ENCODE data around the gene DALRD3. TPM values are rescaled to one million over a fixed set of nuclear protein-coding genes. Genes with fewer than 3 reads are reported as not detected.

DALRD3 gene
- total RNA-seq, 1 donor from 2014 or later: 64.5 TPM

DNA sequence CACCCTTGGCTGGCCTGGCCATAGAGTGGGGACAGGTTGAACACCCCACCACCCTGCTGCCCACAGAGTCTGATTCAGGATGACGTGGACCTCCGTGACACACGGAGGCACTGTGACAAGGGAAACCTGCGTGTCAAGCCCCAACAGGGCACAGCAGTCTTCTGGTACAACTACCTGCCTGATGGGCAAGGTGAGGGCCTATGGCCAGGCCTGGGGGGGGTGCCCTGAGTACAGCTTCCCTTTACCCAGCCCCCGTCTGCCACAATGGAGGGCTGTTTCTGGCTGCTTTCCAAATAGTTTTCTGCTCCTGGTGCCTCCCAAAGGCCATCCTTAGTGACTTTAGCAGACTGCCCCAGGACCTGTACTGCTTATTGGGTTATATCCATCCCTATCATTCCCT, 12.4 kb downstream of the DALRD3 start:
- no peak for DNase-seq (ENCODE audit: low read depth)

DNA sequence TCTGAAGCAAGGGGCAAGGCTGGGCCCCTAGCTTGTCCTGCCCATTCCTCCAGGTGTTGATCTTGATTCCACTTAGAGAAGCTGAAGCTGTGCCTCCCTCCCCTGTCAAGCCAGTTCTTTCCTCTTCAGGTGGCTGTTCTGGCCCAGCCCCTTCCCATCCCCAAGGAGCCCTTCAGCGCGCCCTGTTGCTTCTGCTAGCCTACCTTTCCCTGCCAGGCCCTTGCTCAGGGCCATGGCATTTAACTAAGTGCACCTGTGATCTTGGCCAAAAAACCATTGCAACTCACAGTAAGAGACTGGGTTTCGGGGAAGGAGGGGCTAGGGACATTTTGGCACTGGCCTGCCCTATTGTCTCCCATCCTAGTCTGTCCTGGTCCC, 13.1 kb downstream of the DALRD3 start:
- no peak for DNase-seq (ENCODE audit: low read depth)

DNA sequence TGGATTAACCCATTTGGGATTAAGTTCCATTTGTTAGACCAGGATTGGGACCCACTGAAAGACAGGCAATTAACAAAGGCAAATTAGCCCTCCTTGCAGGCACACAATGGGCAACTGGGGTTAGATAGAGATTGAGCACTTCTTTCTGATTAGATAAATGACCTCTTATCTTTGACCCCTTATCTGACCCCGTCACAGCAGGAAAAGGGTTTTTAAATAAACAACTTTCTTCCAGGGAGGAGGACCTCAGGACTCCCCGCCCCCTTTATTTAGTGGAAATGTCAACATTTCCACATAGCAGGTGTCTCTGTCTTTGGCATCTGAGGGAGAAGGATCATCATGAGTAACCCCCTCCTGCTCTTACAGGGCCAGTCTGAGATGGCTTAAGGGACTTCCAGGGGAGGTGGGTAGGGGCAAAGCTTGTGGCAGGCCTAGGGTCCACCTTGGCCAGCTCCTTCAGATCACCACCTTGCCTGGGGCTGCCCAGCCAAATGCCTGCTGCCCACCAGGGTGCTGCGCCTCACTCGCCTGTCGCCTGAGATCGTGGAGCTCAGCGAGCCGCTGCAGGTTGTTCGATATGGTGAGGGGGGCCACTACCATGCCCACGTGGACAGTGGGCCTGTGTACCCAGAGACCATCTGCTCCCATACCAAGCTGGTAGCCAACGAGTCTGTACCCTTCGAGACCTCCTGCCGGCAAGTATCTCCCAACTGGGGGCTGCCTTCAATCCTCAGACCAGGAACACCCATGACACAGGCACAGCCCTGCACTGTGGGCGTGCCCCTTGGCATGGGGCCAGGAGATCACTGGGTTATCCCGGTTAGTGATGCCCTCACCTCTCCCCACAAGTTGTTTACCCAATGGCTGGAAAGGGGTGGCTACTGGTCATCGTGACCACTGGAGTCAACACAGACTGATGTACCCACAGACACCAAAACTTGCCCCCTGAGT, 13.8 kb downstream of the DALRD3 start:
- DNase-seq (ENCODE audit: low read depth): no peak

DNA sequence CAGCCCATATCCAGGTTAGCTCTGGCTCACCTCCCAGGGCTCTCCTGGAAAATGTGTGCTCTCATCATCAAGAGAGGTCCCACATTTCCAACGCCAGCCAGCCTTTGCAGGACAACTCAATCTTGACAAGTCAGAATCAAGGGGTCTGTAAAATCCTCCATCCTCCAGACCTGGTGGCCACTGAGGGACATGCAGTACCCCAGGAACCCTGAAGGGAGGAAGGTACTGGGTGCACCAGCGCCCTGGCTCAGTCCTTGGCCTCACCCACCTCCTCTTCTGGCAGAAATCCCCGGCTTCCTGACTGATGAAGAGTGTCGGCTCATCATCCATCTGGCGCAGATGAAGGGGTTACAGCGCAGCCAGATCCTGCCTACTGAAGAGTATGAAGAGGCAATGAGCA, 17.2 kb downstream of the DALRD3 start:
- no peak for DNase-seq (ENCODE audit: low read depth)

DNA sequence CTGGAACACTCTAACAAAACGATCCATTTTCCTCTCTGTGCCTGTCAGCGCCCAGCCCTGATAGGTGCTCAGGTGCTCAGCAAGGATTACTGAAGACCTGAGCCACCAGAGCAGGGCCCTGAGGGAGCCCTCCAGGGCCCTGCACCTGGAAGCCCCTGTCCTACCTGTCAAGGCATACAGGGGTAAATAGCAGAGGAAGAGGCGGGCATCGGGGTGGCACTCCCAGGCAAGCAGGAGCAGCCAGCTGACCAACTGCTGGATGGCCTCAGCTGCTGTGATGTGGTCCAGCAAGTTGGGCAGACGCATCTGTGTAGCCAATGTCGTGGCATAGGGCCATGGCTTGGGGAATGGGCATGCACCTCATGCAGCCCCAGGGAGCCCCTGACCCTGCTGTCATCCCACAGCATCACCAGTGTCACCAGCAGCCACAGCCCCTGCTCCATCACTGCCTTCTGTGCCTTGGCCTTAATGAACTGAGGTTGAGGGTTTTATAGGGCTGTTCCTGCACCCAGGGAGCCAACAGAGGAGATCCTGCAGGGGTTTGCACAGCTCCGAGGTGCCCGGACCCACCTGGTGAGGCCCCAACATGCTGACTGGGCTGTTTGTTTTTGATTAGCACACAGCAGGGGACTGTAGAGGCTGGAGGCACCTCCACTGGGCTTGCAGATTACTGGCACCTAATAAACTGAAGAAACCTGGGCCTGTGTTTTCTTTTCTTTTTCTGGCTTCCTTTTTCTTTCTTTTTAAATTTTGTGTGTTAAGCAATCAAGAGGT, 19.1 kb downstream of the DALRD3 start:
- no peak for DNase-seq (ENCODE audit: low read depth)

DNA sequence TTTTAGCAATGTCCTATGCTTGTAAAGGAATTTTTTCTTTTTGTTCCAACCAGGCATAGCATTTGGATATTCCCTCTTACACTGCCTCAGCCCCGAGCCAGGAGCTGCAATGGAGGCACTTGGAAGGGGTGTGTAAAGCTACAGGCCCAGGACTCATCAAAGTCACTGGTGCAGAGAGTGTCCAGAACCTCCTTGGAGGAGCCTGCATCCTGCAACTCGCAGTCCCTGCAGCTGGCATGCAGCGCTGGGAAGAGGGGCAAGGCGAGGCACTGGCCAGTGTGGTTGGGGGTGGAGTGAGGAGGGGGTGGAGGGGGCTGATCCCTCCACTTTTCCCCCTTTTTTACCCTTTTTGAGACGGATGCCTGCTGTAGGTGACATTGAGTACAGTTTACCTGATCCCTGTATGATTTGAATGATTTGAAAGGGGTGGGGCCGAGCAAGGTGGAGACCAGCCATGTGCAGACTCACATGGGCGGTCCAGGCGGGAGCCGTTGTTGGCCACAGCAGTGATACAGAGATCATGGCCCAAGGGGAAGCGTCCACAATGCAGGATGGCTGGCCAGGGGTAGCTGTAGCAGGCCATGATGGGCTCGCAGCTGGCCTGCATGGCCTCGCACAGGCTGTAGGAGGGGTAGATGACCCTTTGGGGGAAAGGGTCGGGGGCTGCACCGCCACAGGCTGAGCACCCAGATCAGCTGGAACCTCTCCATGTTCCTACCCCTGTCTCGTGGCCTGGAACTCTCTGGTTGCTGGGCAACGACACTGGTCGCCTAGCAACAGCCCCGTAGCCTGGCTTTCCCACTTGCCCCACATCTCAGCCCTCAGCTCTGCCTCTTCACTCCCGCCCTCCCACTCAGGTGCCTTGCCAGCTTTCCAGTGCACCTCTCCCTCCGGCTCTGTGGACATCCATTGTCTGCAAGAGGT, 20.4 kb downstream of the DALRD3 start:
- no peak for DNase-seq (ENCODE audit: low read depth)

DNA sequence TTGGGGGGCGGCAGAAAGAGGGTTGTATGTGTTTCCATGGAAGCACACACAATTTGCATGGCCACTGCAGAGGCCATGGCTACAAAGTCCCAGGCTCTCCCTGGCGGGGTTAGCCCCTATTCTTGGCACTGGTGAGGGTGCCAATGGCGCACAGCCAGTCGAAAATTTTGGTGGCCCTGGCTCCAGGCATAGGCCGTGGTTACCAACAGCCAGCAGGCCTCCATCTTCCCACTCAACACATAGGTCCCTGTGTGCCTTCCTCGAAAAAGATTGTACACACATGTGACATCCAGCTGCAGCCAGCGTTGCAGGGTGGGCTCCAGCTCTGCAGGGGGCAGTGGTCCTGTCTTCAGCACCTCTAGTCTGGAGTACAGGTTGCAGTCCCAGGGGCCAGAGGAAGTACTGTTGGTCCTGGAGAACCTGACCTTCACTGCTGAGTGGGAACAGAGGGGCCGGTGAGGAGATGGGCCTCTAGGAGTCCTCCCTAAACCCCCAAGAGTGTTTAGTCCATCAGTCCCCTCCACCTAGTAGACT, 21.2 kb downstream of the DALRD3 start:
- DNase-seq (ENCODE audit: low read depth): no peak

DNA sequence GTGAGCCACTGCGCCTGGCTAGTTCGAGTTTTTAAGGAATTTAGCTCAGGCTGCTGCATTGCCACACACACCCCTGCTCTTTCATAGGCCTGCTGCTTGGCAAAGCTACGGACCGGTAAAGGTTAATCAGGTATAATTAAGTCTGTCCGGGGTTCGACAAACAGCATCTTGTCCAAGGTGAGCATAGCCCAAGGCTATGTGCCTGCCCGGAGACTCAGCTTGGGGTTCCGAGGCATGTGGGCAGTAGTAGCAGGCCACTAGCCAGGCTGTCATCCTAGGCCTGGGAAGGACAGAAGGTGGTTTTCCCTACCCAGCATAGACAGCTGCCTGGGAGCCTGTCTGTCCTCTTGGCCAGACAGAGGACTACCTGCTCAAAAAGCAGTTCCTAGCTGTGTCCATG, 21.7 kb downstream of the DALRD3 start:
- no peak for DNase-seq (ENCODE audit: low read depth)

DNA sequence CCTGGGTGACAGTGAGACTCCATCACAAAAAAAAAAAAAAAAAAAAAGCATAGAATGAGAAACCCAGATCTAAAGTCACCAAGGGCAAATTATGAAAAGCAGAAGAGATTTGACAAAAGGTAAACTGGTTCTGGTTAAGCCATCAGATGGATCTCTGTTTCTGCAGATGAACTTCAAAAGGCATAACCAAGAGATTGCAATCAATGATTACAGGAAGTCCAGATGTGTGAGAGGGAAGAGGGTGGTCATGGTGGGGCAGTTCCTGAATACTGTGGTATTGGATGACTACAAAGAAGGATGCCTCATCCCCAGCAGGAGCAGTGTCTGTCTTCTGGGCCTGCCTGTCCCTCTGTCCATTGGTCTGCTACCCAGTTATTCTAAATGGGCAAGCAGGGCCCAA, 24.5 kb downstream of the DALRD3 start:
- DNase-seq (ENCODE audit: low read depth): no peak

DNA sequence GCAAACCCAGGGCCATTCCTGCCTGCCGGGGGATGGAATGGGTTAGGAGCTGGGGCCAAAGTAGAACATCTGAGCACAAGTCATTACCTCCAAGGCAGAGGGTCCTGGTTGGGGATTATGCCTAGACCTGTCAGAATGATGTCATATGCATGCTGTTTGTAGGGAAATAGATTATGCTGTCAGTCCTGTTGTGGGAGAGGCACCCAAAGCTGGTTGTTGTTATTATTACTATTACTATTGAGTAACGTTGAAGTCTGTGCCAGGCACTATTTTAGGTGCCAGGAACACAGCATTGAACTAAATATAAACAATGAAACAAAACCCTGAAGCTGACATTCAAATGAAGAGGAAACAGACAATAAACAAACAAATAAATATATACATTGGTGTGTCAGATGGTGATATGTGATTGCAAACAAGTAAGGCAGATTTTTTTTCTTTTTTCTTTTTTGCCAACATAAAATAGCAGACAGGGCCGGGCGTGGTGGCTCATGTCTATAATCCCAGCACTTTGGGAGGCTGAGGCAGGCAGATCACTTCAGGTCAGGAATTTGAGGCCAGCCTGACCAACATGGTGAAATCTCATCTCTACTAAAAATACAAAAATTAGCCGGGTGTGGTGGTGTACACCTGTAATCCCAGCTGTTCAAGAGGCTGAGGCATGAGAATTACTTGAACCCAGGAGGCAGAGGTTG, 26.4 kb downstream of the DALRD3 start:
- no peak for DNase-seq (ENCODE audit: low read depth)

DNA sequence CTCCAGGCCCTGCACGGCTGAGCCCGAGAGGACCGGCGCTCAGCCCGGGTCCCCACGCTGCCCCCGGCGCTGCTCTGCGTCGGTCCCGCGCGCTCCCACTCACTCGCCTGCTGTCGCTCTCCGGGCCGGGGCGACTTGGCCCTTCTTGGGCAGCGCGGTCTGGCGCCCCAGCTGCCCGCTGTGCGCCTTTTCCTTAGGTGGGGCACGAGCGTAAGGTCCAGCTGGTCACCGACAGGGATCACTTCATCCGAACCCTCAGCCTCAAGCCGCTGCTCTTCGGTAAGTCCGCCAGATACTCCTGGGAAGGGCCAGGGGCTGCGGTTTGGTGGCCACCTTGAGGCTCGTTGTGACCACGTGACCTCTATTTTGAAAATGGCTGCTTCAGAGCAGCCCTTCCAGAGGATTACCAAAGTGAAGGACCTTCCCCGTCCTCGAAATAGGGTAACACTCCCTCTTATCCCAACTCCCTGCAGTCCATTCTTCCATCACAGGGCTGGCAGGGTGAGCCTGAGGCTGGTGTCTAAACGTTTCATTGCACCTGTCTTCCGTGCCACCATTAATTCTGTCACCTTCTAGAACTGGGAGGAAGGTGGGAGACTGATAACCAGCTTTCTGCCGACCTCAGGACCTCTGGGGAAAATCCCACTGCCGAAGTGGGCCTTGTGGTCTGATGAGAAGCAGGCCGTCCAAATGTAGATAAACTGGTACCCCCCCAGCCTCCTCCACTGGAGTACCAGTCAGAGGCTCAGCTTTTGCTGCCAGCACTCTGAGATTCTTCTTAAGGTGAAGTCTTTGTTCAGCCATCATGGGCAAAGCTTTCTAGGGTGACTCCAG, 27.5 kb downstream of the DALRD3 start:
- DNase-seq (ENCODE audit: low read depth): no peak

DNA sequence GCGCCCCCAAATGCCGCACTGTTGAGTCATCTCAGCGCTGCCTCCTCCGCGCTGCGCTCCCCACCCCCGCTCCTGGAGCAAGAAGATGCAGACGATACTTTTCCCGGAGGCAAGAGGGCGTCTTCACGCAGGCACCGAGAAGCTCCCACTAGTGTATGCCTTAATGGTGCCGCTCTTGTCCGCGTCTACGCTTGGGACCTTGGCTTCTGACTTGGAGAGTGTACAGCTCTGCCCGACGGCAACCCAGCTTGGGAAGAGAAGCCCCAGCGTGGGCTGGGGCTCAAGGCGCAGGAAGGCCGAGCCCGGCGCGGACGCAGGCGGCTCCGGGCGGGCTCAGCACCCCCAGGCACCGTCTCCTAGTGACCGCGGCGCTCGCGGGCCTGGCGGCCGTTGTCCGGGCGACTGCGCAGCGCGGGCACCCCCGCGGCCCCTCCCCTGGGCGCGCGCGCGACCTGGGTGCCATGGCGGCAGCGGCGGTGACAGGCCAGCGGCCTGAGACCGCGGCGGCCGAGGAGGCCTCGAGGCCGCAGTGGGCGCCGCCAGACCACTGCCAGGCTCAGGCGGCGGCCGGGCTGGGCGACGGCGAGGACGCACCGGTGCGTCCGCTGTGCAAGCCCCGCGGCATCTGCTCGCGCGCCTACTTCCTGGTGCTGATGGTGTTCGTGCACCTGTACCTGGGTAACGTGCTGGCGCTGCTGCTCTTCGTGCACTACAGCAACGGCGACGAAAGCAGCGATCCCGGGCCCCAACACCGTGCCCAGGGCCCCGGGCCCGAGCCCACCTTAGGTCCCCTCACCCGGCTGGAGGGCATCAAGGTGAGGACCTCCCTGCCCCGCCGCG, 28.4 kb downstream of the DALRD3 start, which contains the start of gene P4HTM:
P4HTM (plus strand) TSS at position 446 of the 840 bp plus-strand sequence; CDS start at position 462, 16 bp downstream.
- peak; percentile 76 for DNase-seq (ENCODE audit: low read depth)

DNA sequence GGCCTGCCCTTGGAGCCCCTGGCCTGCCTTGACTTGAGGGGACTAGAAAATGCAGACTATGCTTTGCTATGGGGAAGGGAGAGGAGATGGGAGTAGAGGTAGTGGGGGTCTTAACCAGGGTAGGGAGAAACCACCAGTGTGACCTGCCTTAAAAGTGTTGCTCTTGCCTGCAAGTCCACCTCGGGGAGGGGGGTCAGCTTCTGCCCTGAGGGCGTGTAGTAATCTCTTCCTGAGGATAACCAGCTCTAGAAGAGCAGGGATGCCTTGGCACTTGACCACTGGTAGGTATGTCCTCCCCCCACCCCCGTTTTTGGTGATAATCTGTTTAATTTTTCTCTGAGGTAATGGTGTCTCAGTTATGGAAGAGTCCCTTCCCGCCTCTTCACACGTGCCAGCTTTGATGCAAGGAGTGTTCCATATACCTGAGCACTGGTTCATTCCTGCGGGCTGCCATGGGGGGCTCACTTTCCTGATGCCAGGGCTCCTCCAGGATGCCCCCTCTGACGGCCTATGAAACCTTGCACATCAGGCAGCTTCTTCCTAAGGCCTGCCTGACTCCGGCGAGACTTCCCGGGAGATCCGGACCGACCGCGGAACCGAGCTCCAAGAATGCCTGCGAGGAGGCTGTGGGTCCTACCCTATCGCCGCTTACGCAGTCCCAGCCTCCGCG, 29.1 kb downstream of the DALRD3 start:
- DNase-seq (ENCODE audit: low read depth): no peak

DNA sequence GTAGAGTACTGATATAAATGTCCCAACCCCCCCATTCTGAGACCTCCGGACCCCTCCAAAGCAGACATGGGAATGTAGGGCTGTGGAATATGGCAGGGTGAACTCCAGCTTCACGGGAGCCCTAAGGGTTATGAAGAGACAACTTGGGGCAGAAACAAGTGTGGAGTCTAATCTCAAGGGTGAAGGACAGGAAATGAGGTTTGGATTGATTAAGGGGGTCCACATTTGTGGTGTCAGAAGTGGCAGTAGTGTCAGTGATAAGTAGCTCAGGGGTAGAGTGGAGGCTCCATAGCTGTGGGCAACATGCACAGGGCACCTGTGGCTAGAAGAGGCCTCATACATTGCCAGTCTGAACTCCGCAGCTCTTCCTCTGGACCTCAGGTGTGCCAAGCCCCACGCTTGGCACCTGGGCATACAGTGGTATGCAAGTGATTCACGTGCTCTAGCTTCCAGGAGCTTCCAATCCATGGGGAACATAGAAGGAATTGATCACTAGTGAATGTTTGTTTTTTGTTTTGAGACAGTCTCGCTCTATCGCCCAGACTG, 32.5 kb downstream of the DALRD3 start:
- no peak for DNase-seq (ENCODE audit: low read depth)

DNA sequence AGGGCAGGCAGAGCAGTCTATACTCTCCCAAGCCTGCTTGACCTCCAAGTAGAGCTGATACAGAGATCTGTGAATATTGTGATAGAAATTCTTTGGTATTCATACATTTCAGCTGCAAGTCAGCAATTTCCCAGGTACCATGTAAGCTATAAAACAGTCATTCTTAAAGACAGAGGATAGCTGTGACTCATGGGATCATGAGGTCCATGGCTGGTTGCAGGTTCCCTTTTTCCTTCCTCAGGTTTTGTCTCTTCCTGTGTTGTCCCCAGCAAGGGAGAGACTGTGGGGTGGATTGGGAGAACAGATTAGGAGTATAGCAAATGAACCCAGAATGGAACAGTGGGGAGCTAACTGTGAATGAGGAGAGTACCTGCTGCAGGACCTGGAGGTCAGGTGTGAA, 33.7 kb downstream of the DALRD3 start:
- DNase-seq (ENCODE audit: low read depth): peak; percentile 38

DNA sequence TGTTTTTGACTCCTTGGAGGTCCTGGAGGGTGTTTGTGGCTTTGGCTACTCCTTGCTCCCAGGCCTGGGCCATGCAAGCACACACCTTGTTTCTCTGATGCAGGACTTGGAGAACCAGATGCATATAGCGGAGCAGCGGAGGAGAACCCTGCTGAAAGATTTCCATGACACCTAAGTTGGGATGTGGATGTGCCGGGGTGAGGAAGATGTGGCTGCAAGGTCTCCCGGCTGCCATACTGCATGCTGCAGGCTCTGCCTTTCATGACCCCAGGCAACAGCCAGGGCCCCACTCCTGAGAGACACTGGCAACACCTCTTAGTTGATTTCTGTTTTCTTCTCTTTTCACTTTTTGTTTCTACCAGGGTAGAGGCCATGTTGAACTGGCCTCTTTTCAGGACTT, 35.3 kb downstream of the DALRD3 start:
- no peak for DNase-seq (ENCODE audit: low read depth)

DNA sequence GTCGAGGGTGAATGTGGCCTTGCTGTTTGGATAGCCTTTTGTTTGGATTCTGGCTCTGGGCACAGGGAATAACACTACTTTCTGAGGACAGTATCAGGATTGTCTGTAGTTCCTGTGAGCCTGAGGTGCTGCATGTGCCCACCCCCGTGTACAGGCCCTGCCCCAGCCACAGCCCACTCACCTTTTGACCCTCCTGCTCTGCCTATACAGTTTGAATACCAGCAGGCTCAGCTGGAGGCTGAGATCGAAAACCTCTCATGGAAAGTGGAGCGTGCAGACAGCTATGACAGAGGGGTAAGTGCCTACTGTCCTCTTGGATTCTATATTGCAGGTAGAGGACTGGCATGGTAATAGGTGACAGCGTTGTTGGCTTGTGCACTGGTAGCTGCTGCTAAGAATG, 35.7 kb downstream of the DALRD3 start:
- DNase-seq (ENCODE audit: low read depth): no peak

DNA sequence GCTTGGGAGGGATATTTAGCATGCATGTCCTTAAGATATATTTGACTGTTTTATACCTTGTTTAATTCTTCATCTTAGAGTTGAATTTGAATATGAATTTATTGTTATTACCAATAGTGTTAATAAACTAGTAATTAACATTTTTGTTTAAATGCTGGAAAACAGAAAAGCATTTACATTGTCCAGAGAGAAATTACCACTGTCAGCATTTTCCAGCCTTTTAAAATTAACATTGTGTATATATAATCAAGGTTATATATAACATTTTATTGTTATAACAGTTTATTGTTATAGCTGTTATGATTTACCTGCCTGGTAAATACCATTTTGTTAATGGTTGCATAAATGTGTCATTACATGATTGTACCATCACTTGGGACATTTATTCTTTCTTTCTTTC, 36.4 kb downstream of the DALRD3 start:
- DNase-seq (ENCODE audit: low read depth): no peak
